Fibroblast of peridontal ligament (primary cell): ENCODE data around the gene EIF4A2.

Source experiments
- DNase-seq: peaks from one replicate; pipeline ENCODE4 v3.0.0-alpha.2; 2010; ENCODE audit errors: extremely low read depth

The EIF4A2 gene

GRCh38 chr3:186783058-186783730 is at the start of gene EIF4A2:
EIF4A2 (plus strand) TSS chr3:186783577; CDS start chr3:186783611, 34 bp downstream.
- DNase-seq = peak; percentile 93

DNA sequence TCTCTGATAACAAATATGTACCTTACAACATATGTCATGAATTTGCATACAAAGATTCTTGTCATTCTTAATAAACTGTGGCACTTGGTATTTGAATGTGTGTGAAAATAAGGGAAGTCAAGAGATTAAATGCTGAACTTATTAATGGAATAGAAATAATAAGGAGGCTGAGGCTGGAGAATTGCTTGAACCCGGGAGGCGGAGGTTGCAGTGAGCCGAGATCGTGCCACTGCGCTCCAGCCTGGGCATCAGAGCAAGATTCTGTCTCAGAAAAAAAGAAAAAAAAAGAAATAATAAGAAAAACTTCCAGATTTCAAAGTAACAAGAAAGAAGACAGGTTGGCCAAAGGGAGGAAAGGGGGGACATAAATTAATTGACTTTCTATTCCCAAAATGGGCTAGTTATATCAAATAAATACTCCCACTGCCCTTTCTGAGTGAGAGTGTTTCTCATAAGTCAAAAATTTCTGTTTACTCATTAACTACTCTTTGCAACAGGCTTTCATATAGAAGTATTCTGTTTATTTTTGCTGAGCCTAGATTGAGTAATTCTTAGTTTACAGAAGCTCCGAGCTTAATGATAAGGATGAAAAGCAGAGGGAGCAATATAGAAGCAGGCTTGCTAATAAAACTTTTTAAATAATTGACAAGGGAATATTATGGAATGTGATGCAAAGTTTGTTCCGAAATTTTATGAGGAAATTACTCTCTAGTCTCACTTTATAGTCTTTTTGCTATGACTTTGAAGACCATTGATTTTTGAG is 40.6 kb upstream of the EIF4A2 start:
- DNase-seq = no peak

DNA sequence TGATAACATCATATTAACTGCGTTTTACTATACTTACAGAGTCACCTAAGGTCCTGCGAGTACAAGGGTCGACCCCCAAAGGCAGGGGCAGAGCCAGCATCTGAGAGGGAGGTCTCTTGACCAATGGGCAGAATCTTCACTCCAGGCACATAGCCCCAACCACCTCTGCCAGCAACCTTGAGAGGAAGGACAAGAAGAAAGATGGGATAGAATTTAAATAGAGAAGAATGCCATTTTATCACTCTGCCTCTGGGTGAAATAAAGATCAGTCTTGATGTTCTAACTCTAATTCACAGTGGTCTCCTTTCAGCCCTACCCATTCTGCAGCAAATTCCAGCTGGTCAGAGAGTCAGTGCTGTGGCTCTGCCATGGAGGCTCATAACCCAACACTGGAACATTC is 39.7 kb upstream of the EIF4A2 start:
- no peak for DNase-seq

DNA sequence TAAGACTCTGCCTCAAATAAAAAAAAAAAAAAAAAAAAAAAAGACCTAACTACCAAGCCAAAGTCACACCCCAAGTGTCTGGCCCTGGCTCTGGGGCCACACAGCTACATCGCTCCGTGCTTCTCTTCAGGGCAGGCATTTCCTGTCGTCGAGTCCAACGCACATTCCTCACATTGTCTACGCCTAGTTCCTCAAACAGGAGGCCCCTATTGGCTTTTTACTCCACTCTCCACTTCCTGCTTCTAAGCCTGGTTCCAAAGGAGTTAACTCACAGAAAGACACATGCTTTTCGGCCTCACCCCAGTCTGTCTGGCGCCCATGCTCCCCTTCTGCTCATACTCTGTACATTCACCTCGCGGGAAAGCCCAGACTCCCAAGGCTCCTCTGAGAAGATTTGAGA is 37.4 kb upstream of the EIF4A2 start:
- no peak for DNase-seq

DNA sequence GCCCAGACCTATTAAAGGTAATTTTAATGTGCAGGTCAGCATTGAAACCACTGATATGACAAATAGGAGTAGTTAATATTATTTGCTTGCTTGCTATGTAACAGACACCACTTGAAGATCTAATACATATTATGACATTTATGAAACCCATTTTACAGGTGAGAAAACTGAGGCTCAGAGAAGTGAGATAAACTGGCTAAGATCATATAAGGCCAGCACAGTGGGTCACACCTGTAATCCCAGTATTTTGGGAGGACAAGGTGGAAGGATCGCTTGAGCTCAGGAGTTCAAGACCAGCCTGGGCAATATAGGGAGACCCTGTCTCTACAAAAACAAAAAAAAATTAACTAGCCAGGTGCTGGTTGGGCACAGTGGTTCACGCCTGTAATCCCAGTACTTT is 33.1 kb upstream of the EIF4A2 start:
- DNase-seq = no peak

- DNase-seq = no peak
Observed at GRCh38 chr3:186751480-186751879, 31.9 kb upstream of the EIF4A2 start.

GRCh38 chr3:186754006-186754405 is 29.4 kb upstream of the EIF4A2 start:
- no peak for DNase-seq

DNA sequence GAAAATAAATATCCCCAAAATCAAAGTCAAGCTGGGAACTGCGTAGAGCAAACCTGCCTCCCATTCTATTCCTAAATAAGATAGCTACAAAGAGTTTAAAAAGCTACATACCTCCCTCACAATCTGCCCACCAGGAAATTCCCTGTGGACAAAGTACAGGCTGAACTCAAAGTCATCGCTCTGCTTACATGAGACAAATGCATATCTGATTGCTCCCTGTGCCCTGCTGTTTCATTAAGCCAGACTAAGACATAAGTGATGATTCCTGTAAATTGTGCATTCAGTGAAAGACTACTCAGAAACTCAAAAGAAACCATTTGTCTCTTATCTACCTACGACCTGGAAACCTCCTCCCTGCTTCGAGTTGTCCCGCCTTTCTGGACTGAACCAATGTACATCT is 28.5 kb upstream of the EIF4A2 start:
- DNase-seq = no peak

DNA sequence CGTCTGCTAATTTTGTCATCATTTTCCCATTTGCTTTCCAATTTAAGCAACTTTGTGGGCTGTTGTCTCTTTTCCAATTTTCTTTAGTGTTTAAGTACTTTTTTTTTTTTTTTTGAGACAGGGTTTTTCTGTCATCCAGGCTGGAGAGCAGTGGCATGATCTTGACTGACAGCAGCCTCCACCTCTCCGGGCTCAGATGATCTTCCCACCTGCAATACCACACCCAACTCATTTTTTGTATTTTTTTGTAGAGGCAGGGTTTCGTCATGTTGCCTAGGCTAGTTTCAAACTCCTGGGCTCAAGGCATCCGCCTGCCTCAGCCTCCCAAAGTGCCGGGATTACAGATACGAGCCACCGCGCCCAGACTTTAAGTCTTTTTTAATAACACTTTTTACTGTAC is 26.2 kb upstream of the EIF4A2 start:
- no peak for DNase-seq

GRCh38 chr3:186757686-186758220 is 25.6 kb upstream of the EIF4A2 start:
- DNase-seq = no peak

- no peak for DNase-seq
Observed at GRCh38 chr3:186759231-186759930, 24.0 kb upstream of the EIF4A2 start.

- no peak for DNase-seq
Observed at GRCh38 chr3:186760141-186760833, 23.1 kb upstream of the EIF4A2 start.

- no peak for DNase-seq
Observed at GRCh38 chr3:186760897-186761447, 22.4 kb upstream of the EIF4A2 start.

DNA sequence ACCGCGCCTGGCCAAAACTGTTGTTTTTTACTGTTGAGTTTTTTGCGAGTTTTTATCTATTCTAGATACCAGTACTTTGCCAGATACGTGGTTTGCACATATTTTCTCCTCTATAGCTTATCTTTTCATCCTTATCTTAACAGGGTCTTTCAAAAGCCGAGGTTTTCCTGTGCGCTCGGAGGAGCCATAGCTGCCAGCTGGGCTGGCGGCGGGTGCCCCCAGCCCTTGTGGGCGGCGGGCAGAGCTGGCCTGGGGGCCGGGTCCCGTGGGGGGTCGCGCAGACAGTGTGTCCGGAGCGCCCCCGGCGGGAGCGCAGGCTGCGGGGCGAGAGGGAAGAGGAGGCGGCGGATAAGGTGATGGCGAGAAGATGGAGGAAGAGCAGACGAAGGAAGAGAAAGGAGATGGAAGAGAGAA is 11.1 kb upstream of the EIF4A2 start:
- no peak for DNase-seq

DNA sequence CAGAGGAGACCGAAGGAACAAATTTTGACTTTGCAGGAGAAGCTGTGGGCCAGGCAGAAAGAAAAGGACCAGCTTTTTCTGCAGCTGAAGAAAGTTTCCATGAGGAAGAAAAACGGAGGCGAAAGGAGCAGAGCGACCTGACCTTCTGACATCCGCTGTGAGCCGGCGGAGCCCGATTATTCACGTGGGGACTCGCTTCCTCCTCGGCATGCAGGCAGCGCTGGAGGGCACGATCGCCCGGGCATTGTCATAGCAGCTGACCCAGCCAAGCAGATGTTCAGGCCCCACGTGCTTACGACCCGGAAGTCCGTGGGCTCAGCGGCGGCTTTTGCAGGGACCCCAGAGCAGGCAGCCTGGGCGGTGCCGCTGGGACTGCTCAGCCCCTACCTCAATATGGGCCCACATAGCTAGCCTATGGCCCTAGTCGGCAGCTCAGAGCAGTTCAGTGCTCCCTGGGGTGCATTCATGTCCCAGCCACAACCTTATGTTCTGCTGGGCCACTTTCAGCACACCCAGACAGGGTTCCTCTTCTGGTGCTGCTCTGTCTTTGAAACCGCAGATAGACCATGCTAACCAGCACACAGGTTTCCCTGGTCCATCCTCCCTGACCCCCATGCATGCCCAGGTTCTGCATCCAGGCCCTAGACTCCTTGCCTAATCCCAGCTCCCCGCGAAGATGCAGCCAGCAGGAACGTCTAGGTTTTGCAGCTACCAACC is 10.5 kb upstream of the EIF4A2 start:
- DNase-seq = peak; percentile 24

GRCh38 chr3:186775999-186776398 is 7.4 kb upstream of the EIF4A2 start:
- no peak for DNase-seq

GRCh38 chr3:186779204-186779603 is 4.2 kb upstream of the EIF4A2 start:
- DNase-seq = no peak

DNA sequence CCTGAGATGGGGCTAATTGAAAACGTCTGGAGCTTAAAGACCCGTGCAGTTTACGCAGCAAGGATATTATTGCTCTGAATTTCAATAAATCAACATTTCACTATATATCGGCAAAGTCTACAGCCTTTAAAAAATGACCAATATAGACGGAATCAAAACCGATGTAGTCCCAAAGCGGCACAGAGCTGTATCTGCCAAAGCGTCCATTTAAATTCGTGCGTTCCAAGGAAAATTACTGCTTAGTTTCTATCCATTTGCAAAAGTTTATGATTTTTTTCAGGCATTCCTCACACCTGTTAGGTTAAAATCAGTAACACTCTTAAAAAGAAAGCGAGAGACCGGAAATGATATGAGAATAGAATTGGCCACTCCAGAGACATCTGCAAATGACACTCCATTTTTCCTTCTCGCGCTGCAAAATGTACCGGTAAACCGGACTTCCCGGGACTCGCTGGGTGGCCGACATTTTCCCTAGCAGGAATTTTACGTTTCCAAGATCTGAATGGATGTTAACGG is 777 bp upstream of the EIF4A2 start:
- peak; percentile 47 for DNase-seq

- peak; percentile 74 for DNase-seq
Observed at GRCh38 chr3:186783731-186784515, 546 bp downstream of the EIF4A2 start.
